ENCODE data around the gene FAM118A. TPM values are rescaled to one million over a fixed set of nuclear protein-coding genes. Genes with fewer than 3 reads are reported as not detected.
A peak's percentile ranks its signal among the peaks of the same experiment; 100 is the strongest.

FAM118A gene
- polyA plus RNA-seq, 3 donors: 20.0 to 423 (median 27.9) TPM

- Mint-ChIP-seq H3K36me3 (peaks cover 78 to 93% of the 10 kb centered on the region in 2 donors), H3K4me1 (no peaks in the 10 kb centered on the region), H3K4me3 (no peak overlapping the region), H3K27ac (peak overlapping the region in 4 of 7 donors; percentile 47 to 73 (median 62)), H3K9me3 (peaks cover 0 to 3% (median 0%) of the 10 kb centered on the region in 7 donors), H3K27me3 (ENCODE audit: low read depth in 3 of 3) (peaks cover 0 to 3% (median 0%) of the 10 kb centered on the region in 3 donors)
- Histone ChIP-seq H3K9ac (ENCODE audit: insufficient read depth, low read length, poor library complexity, severe bottlenecking) (no peak overlapping the region), H2AFZ (ENCODE audit: insufficient read depth, low read depth, low read length, poor library complexity, severe bottlenecking) (no peak overlapping the region), H3K4me2 (replicated peaks; ENCODE audit: extremely low read depth, low read length, poor library complexity, severe bottlenecking) (no peak overlapping the region), H3K36me3 (replicated peaks in 1 of 2; ENCODE audit: control insufficient read depth in 1 of 2, insufficient read depth in 2 of 2, low read length in 2 of 2) (peaks cover 73 to 95% of the 10 kb centered on the region in 2 donors), H3K4me3 (replicated peaks in 1 of 3; ENCODE audit: low read depth in 2 of 3, low read length in 3 of 3) (no peak overlapping the region), H4K20me1 (ENCODE audit: insufficient read depth, low read length) (peaks cover 6% of the 10 kb centered on the region), H3K4me1 (ENCODE audit: control insufficient read depth in 1 of 2, insufficient read depth in 2 of 2, low read length in 2 of 2) (no peaks in the 10 kb centered on the region), H3K79me2 (ENCODE audit: insufficient read depth, low read length) (peaks cover 7% of the 10 kb centered on the region), H3K27ac (ENCODE audit: low read depth in 1 of 2, low read length in 2 of 2) (peak overlapping the region in 1 of 2 donors; percentile 53), H3K27me3 (ENCODE audit: control insufficient read depth in 2 of 2, insufficient read depth in 2 of 2, low read length in 2 of 2) (no peaks in the 10 kb centered on the region), H3K9me3 (replicated peaks in 1 of 2; ENCODE audit: control insufficient read depth in 1 of 2, insufficient read depth in 1 of 2, low read length in 2 of 2) (no peaks in the 10 kb centered on the region)
- intact Hi-C loops (cut with micrococcal nuclease): no loop called here
- DNase-seq: no peak
- WGBS (ENCODE audit: insufficient coverage): 71% methylated on average over 3 of the region's 8 CpGs
- TF ChIP-seq CTCF (IDR thresholded peaks at IDR 0.05): no peak
Observed at GRCh38 chr22:45328822-45329529, 19.2 kb downstream of the FAM118A start.

GRCh38 chr22:45329530-45329936, 19.8 kb downstream of the FAM118A start:
- Mint-ChIP-seq H3K36me3 (peaks cover 78 to 93% of the 10 kb centered on the region in 2 donors), H3K9me3 (peaks cover 0 to 3% (median 0%) of the 10 kb centered on the region in 7 donors), H3K27me3 (ENCODE audit: low read depth in 3 of 3) (peaks cover 0 to 3% (median 0%) of the 10 kb centered on the region in 3 donors), H3K4me3 (no peak overlapping the region), H3K27ac (peak overlapping the region in 2 of 7 donors; percentile 36 to 67), H3K4me1 (no peaks in the 10 kb centered on the region)
- Histone ChIP-seq H3K9me3 (replicated peaks in 1 of 2; ENCODE audit: control insufficient read depth in 1 of 2, insufficient read depth in 1 of 2, low read length in 2 of 2) (no peaks in the 10 kb centered on the region), H3K9ac (ENCODE audit: insufficient read depth, low read length, poor library complexity, severe bottlenecking) (no peak overlapping the region), H3K4me2 (replicated peaks; ENCODE audit: extremely low read depth, low read length, poor library complexity, severe bottlenecking) (no peak overlapping the region), H3K4me3 (replicated peaks in 1 of 3; ENCODE audit: low read depth in 2 of 3, low read length in 3 of 3) (no peak overlapping the region), H3K36me3 (replicated peaks in 1 of 2; ENCODE audit: control insufficient read depth in 1 of 2, insufficient read depth in 2 of 2, low read length in 2 of 2) (peaks cover 73 to 95% of the 10 kb centered on the region in 2 donors), H3K27me3 (ENCODE audit: control insufficient read depth in 2 of 2, insufficient read depth in 2 of 2, low read length in 2 of 2) (no peaks in the 10 kb centered on the region), H3K79me2 (ENCODE audit: insufficient read depth, low read length) (peaks cover 7% of the 10 kb centered on the region), H3K27ac (ENCODE audit: low read depth in 1 of 2, low read length in 2 of 2) (peak overlapping the region in 1 of 2 donors; percentile 53), H2AFZ (ENCODE audit: insufficient read depth, low read depth, low read length, poor library complexity, severe bottlenecking) (no peak overlapping the region), H3K4me1 (ENCODE audit: control insufficient read depth in 1 of 2, insufficient read depth in 2 of 2, low read length in 2 of 2) (no peaks in the 10 kb centered on the region), H4K20me1 (ENCODE audit: insufficient read depth, low read length) (peaks cover 6% of the 10 kb centered on the region)
- 90% methylated on average over 11 of the region's 12 CpGs for WGBS (ENCODE audit: insufficient coverage)
- DNase-seq: no peak
- no peak for TF ChIP-seq CTCF (IDR thresholded peaks at IDR 0.05)
- intact Hi-C loops (cut with micrococcal nuclease): no loop called here

Measured in CD14-positive monocyte (primary cell).